ENCODE data around the gene CTSE.

- TF ChIP-seq CTCF (conservative IDR thresholded peaks at IDR 0.05; ENCODE audit: low read depth, low read length) (no peak), USF2 (IDR thresholded peaks at IDR 0.05; ENCODE audit: low read depth, low read length) (no peak), POLR2A (IDR thresholded peaks at IDR 0.05; ENCODE audit: low read depth, low read length) (no peak), RAD21 (IDR thresholded peaks at IDR 0.05; ENCODE audit: low read length) (no peak)
These were observed 8.9 kb upstream of the CTSE start for GRCh38 chr1:206032380-206033140.
